Type B pancreatic cell (in vitro differentiated cells): ENCODE measurements around the gene VAMP3. TPM values are rescaled to one million over a fixed set of nuclear protein-coding genes. Genes with fewer than 3 reads are reported as not detected.
A peak's percentile ranks its signal among the peaks of the same experiment; 100 is the strongest.

Source experiments
- DNase-seq: peaks from one replicate; pipeline ENCODE4 v3.0.0; 2021; ENCODE audit warnings: mixed read lengths; ENCODE audit not compliant: unreplicated experiment; ENCODE audit errors: extremely low spot score
- H3K27ac Mint-ChIP-seq: 2 replicates; pipeline ENCODE4 v1.8.0; 2021; ENCODE audit warnings: mild to moderate bottlenecking, mixed read lengths
- H3K27me3 Mint-ChIP-seq: 2 replicates; pipeline ENCODE4 v1.8.0; 2021; ENCODE audit warnings: mixed read lengths
- H3K36me3 Mint-ChIP-seq: 2 replicates; pipeline ENCODE4 v1.8.0; 2021; ENCODE audit warnings: mixed read lengths
- H3K4me1 Mint-ChIP-seq: one replicate; pipeline ENCODE4 v1.8.0; 2021; ENCODE audit warnings: mixed read lengths; ENCODE audit not compliant: unreplicated experiment
- H3K4me3 Mint-ChIP-seq: 2 replicates; pipeline ENCODE4 v1.8.0; 2021; ENCODE audit warnings: mild to moderate bottlenecking, mixed read lengths
- H3K9me3 Mint-ChIP-seq: 2 replicates; pipeline ENCODE4 v1.8.0; 2021; ENCODE audit warnings: mixed read lengths
- total RNA-seq: library from RNA; stranded (reverse); gene quantifications from 2 replicates; pipeline ENCODE4 v1.2.1, GENCODE V29; 2021; ENCODE audit warnings: low replicate concordance
- TF ChIP-seq, protein P1 (sequence below): fragments of 200-600 bp; sonication (generic); conservative IDR thresholded peaks from 2 replicates; pipeline ENCODE4 v1.5.0; 2021; ENCODE audit warnings: antibody characterized with exemption, mild to moderate bottlenecking

VAMP3 gene
- total RNA-seq, 1 donor from 2014 or later, result 82.4 TPM

DNA sequence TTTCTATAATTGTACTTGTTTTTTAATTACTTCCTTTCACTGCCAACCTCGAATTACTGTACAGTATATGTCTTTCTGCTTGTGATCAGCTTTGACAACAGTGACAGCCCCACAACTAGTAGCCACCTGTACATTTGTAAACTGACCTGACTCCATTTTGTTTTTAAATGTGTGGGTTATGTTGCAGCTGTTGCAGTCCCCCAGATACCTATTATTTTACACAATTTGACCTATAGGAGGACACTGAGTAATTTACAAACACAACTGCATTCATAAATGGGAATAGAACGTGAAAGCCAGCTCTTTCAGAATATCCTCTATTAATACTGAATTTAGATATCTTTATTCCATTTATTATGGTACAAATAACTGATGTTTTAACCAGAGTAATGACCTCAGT lies 2.5 kb upstream of the VAMP3 start:
- no peaks in the 10 kb centered on the region for H3K9me3 Mint-ChIP-seq
- peaks cover 8% of the 10 kb centered on the region for H3K36me3 Mint-ChIP-seq
- TF ChIP-seq, protein P1, sequence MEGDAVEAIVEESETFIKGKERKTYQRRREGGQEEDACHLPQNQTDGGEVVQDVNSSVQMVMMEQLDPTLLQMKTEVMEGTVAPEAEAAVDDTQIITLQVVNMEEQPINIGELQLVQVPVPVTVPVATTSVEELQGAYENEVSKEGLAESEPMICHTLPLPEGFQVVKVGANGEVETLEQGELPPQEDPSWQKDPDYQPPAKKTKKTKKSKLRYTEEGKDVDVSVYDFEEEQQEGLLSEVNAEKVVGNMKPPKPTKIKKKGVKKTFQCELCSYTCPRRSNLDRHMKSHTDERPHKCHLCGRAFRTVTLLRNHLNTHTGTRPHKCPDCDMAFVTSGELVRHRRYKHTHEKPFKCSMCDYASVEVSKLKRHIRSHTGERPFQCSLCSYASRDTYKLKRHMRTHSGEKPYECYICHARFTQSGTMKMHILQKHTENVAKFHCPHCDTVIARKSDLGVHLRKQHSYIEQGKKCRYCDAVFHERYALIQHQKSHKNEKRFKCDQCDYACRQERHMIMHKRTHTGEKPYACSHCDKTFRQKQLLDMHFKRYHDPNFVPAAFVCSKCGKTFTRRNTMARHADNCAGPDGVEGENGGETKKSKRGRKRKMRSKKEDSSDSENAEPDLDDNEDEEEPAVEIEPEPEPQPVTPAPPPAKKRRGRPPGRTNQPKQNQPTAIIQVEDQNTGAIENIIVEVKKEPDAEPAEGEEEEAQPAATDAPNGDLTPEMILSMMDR, result no peak
- no peak overlapping the region for H3K4me3 Mint-ChIP-seq
- H3K27me3 Mint-ChIP-seq, result no peaks in the 10 kb centered on the region
- H3K4me1 Mint-ChIP-seq, result peaks cover 14% of the 10 kb centered on the region
- H3K27ac Mint-ChIP-seq, result no peak overlapping the region
- no peak for DNase-seq

DNA sequence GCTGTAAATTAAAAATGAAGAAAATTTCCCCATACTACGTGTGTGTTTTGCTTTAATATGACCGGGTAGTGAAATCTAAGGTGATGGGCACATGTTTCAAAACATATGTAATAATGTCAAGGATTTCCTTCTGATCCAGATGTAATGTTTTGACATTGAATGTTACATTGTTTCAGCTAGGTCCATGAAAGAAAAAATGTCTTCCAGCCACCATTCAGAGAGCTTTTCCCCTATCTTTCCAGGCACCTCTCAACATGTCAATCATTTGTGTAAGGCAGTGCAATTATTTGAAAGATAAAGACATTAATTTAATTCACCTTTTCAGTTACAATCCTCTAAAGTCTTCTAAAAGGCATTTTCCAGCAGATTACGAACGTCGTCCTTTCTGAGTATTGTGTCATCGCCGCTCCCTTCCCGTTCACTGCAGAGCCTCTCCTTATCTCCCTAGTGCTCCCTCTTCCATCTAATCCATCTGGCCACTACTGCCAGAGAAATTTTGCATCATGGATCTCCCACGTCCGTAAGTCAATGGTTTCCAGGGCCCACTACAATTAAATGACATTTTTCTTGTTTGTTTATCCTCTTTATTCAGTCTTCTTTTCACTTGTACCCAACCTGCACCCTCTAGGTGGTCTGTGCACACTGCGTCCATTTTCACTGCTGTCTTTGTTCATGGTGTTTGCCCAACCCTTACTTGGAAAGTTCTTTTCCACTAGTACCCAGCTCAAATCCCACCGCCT lies 1.3 kb upstream of the VAMP3 start:
- no peak overlapping the region for H3K27ac Mint-ChIP-seq
- peak overlapping the region; percentile 58 for H3K4me3 Mint-ChIP-seq

DNA sequence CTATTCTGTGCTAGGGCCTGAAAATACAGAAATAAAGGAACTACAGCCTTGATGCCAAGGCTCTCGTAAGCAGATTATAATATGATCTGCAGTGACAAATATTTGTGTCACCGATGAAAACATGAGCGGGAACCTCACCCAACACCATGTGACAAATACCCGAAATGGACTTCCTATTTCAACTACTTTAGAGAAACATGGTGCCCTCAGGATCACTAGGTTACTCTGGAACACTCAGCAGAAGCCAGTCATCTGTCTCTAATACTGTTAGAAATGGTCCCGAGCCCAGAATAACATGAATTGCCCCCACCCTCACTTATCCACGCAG lies 463 bp upstream of the VAMP3 start:
- peak overlapping the region; percentile 89 for H3K27ac Mint-ChIP-seq
- no peaks in the 10 kb centered on the region for H3K27me3 Mint-ChIP-seq
- H3K36me3 Mint-ChIP-seq, result peaks cover 20% of the 10 kb centered on the region
- DNase-seq, result no peak
- H3K9me3 Mint-ChIP-seq, result no peaks in the 10 kb centered on the region
- TF ChIP-seq, protein P1, result no peak
- peak overlapping the region; percentile 90 for H3K4me3 Mint-ChIP-seq
- H3K4me1 Mint-ChIP-seq, result peaks cover 15% of the 10 kb centered on the region

More for the DNA sequence above, 1.3 kb upstream of the VAMP3 start:
- no peaks in the 10 kb centered on the region for H3K9me3 Mint-ChIP-seq
- H3K27me3 Mint-ChIP-seq, result no peaks in the 10 kb centered on the region
- H3K36me3 Mint-ChIP-seq, result peaks cover 17% of the 10 kb centered on the region
- TF ChIP-seq, protein P1, result no peak
- H3K4me1 Mint-ChIP-seq, result peaks cover 15% of the 10 kb centered on the region
- no peak for DNase-seq

DNA sequence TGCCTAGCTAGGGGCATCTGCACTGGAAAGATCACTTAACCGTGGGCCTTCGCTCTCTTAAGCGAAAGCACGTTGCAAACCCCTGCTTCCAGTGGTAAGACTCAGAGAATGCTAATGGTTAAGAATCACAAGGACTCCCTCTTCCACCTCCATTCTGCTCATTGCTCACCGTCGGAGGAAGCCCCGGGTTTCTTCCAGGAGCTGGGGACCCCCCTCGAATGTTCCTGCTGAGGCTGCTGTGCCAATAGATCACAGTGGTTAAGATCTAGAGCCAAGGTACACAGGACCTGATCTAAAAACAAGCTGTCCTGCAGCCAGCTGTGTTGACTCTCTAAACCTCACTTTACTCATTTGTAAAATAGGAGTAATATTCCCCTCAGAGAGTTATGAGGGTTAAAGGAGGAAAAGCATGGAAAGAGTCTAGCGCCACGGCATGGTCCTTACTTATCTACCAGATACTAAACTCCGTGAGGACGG lies 765 bp downstream of the VAMP3 start:
- Mint-ChIP-seq H3K4me3 (peak overlapping the region; percentile 89), H3K9me3 (no peaks in the 10 kb centered on the region), H3K27ac (peak overlapping the region; percentile 87), H3K27me3 (no peaks in the 10 kb centered on the region), H3K36me3 (peaks cover 23% of the 10 kb centered on the region), H3K4me1 (peaks cover 15% of the 10 kb centered on the region)
- TF ChIP-seq, protein P1, result no peak
- DNase-seq, result no peak

DNA sequence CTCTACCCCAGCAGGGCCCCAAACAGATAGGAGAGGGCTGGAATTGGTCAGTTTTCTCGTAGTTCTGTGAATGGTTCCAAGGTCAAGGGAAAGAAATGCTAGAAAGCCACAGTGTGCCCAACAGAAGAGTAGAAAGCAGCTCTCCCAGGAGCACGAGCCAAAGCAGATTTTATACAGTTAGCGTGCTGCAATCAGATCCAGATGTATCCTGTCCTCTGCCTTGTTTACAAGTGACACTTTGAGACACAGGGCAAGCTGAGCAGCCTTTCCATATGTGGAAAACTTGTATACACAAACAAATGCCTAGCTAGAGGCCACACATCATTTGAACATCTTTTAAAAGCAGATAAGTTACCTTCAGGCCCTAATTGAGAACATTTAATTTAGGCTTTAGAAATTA lies 6.5 kb downstream of the VAMP3 start:
- Mint-ChIP-seq H3K4me1 (peaks cover 10% of the 10 kb centered on the region), H3K27ac (no peak overlapping the region), H3K4me3 (no peak overlapping the region), H3K27me3 (no peaks in the 10 kb centered on the region), H3K36me3 (peaks cover 26% of the 10 kb centered on the region), H3K9me3 (no peaks in the 10 kb centered on the region)
- TF ChIP-seq, protein P1, result no peak
- no peak for DNase-seq
